H4 (cell line): Measurements from ENCODE around the gene GPT2. TPM values are rescaled to one million over a fixed set of nuclear protein-coding genes. Genes with fewer than 3 reads are reported as not detected.
A peak's percentile ranks its signal among the peaks of the same experiment; 100 is the strongest.

Source experiments
- DNase-seq: peaks from one replicate; pipeline ENCODE4 v3.0.0-alpha.2; 2015; ENCODE audit warnings: low spot score
- total RNA-seq: library from RNA; depleted of rRNA; stranded (reverse); fragments of >200 nt; shearing (Covaris generic); gene quantifications from 2 replicates; pipeline ENCODE4 v1.2.3, GENCODE V29; 2014

The GPT2 gene
- total RNA-seq, 1 experiment from 2014 or later, result 24.1 TPM

DNA sequence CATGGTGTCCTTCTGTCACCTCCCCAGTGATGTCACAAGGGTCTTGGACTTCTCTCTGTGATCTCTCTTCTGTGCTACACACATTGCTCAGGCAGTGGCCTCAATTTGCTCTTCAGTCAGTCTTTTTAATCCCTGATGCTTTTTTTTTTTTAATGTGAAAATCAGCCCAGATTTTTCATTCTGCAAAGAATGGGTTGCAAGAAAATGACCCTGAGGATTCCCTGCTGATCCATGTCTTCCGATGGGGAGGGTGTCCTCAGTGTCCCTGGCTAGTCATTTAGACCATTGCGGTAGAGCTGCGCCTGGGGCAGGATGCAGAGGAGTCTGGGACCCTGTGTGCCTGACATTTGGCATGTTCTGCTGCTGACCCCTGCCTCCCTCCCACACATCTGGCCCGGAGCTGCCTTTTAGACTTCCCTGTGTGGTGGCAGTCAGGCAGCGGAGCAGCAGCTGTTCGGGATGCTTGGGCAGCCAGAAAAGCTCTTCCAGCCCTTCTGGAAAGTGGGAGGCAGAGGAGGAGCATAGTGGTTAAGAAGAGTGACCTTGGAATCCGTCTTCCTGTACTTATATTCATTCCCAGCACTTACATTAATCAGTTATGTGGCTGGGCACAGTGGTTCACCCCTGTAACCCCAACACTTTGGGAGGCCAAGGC is 12.3 kb downstream of the GPT2 start:
- DNase-seq, result no peak

DNA sequence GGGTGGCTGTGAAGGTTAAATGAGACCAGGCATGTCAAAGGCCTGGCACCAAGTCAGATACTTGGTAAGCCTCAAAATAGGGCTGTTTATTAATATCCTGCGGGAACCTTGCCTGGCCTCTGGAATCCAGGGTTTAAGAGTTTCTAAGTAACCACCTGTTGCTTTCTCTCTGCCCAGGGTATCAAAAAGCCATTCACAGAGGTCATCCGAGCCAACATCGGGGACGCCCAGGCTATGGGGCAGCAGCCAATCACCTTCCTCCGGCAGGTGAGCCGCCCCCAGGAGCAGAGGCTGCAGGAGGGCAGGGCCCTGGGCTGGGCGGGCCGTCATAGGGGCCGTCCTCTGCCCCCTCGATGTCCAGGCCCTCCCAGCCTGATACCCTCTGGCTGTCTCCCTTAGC is 13.3 kb downstream of the GPT2 start:
- DNase-seq, result no peak

GRCh38 chr16:46898006-46898405 is 13.8 kb downstream of the GPT2 start:
- no peak for DNase-seq

GRCh38 chr16:46899443-46900143 is 15.4 kb downstream of the GPT2 start:
- no peak for DNase-seq

DNA sequence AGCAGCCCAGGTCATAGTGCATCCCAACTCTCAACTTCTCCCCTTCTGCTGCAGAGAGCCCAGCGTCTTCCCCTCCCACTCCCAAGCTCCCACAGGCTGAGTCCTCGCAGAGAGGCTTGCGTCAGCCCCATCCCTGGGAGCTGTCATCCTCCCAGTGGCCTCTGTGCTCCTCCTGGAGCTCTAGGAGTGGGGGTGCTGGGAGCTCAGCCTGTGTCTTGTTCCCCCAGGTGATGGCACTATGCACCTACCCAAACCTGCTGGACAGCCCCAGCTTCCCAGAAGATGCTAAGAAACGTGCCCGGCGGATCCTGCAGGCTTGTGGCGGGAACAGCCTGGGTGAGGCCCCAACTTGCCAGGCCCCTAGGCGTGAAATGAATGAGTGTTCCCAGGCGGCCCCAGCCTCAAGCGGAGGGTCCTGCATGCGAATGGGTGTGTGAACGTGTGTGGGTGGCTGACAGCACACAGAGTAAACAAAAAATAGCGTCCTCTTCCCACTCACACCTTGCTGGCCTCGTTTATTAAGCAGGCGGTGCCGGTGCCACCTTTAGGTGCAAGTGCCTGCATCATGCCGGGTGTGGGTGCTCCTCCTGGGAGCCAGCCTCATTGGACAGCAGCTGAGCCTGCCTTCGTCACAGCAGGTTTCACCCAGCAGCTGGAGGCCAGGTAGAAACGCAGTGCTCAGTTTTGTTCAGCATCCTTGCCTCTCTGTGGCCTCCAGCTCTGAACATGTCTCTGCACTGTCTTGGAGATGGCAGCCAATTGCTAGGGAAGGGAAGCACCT is 16.5 kb downstream of the GPT2 start:
- no peak for DNase-seq

DNA sequence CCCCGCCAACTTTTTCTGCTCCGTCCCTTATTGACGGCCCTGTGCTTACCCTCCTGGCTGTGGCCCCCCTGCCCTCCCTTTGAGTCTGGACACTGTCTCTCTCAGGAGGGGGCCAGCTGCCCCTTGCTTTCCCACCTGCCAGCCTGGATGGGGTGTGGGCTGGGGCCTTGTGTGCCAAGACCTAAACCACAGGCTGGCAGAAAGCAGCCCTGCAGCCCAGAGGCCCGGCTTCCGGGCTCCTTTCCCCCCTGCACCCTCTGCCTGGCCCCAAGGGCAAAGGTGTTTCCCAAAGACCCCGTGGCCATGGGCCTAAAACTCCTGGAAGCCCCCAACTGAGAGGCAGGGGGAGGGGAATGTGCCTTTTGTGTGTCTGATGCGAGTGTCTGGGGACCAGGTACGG is 17.5 kb downstream of the GPT2 start:
- DNase-seq, result no peak

- no peak for DNase-seq
Measured at GRCh38 chr16:46903255-46903905, 19.2 kb downstream of the GPT2 start.

GRCh38 chr16:46904471-46904870 is 20.3 kb downstream of the GPT2 start:
- DNase-seq, result no peak

GRCh38 chr16:46906360-46907060 is 22.3 kb downstream of the GPT2 start:
- DNase-seq, result no peak

- no peak for DNase-seq
Measured at GRCh38 chr16:46907061-46907774, 23.1 kb downstream of the GPT2 start.

GRCh38 chr16:46908540-46909372 is 24.6 kb downstream of the GPT2 start:
- DNase-seq, result peak; percentile 34

DNA sequence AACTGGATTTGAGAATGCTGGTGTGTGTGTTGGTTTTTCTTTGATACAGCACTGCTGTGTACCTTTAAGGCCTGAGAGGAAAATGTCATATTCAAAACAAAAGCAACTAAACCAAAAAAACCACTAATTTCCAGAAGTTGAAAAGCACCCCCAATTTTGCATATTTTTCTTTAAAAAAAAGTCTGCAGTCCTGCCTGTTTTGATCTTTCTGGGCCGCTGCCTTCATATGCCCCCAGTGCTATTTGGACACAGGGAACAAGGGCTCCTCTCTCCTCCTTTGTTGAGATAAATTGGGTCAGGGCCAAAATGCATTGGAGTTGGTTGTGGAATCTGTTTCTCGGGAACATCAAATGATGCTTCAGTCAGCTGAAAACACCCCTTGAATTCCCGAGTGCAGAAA is 26.9 kb downstream of the GPT2 start:
- no peak for DNase-seq

DNA sequence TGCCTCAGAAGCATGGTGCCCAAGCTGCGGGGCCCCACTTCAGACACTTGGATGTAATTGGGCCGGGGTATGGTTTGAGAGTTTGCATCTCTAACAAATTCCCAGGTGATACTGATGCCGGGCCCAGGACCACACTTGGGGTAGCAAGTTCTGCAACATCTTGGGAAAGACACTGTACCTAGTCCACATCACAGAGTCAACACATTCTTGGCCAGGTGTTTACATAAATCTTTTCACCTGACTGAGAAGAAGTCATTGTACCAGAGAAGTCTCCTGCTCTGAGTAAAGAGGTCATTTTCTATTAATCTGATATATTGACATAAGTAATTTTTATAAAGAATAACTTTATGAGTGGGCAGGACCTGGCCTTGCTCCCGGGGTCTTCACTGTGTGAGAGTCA is 27.5 kb downstream of the GPT2 start:
- no peak for DNase-seq

DNA sequence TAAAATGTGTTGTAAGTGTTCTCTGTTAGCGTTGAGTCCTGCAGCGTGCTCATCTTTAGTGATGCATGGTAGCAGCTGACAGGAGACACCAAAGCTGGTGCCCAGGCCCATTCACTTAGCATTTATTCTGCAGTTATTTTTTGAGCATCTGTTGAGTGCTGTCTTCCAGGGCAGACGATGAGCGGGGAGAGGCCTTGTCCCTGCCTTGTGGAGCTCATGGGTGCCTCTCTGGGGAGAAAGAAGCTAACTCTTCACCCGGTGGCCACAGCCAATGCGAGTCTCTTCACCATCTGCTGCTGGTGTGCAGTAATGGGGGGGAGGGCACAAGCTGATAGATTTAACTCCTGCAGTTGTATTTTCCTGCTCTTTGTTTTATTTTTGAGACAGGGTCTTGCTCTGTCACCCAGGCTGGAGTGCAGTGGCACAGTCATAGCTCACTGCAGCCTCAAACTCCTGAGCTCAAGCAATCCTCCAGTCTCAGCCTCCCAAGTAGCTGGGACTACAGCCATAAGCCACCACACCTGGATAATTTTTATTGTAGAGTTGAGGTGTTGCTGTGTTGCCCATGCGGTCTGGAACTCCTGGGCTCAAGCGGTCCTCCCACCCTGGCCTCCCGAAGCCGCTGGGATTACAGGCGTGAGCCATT is 30.5 kb downstream of the GPT2 start:
- no peak for DNase-seq

GRCh38 chr16:46915483-46916025 is 31.4 kb downstream of the GPT2 start:
- DNase-seq, result no peak

- DNase-seq, result no peak
Measured at GRCh38 chr16:46916980-46917379, 32.8 kb downstream of the GPT2 start.

DNA sequence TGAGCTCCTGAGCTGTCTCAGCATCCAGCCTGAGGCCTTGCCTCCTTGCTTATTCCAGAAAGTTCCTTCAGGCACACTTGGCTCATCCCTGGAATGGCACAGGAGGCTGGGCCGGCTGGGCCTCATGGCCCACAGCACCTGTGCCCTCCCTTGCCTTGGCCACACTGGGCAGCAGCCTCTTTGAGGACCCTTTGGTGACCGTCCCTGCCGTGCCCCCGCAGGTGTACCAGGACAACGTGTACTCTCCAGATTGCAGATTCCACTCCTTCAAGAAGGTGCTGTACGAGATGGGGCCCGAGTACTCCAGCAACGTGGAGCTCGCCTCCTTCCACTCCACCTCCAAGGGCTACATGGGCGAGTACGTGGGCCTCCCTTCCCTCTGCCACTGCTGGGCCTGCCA is 34.2 kb downstream of the GPT2 start:
- DNase-seq, result no peak

- no peak for DNase-seq
Measured at GRCh38 chr16:46918905-46919792, 35.0 kb downstream of the GPT2 start.
